NCI-H2227 (cell line): ENCODE results near the gene APOO.
"Not testable (repeated sequence)": the region's sequence is repeated elsewhere in the genome, so short reads cannot be mapped to it uniquely, and the experiment has no call there.

ENCODE experiments used
- DNase-seq: peaks from one replicate; lab custom pipeline; 2025; ENCODE audit not compliant: unreplicated experiment; lab: John Stamatoyannopoulos, UW

Gene APOO

DNA sequence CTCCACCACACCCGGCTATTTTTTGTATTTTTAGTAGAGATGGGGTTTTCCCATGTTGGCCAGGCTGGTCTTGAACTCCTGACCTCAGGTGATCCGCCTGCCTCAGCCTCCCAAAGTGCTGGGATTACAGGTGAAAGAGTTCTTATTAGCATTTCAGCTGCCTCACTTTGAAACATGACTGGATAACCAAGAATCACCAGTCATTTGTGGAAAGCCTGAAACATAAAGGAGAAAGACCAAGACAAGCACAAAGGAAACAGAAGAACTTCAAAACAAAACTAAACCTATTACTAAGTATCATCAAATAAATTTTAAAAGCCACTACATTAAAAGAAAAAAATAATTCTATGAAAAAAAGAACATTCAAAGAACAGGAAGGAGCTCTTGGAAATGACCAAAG is 45.8 kb downstream of the APOO start:
- not testable (repeated sequence) for DNase-seq

DNA sequence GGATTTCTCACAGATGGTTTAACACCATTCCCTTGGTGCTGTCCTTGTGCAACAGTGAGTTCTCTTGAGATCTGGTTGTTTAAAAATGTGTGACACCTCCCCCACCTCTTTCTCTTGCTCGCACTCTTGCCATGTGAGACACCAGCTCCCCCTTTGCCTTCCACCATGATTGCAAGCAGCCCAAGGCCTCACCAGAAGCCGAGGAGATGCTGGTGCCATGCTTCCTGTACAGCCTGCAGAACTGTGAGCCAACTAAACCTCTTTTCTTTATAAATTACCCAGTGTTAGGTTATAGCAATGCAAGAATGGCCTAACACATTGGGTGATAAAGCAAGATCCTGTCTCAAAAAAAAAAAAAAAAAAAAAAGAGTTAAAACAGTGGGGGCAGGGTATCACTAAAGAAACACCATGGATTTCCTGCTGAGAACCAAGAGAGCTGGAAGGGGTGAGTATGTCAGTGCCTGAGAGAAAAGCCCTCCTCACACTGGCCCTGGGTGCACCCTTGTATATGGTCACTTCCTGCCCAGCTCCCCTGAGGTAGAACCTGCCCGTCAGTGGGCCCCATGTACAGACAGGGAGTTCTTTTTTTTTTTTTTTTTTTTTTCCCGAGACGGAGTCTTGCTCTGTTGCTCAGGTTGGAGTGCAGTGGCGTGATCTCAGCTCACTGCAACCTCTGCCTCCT is 46.4 kb downstream of the APOO start:
- no peak for DNase-seq

DNA sequence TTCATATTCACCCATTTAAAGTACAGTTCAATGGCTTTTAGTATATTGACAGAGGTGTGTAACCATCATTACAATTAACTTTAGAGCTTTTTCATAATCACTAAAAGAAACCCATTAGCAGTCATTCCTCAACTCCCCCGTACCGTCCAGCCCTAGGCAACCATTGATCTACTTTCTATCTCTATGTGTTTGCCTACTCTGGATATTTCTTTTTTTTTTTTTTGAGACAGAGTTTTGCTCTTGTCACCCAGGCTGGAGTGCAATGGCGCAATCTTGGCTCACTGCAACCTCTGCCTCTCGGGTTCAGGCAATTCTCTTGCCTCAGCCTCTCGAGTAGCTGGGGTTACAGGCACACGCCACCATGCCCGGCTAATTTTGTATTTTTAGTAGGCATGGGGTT is 48.5 kb downstream of the APOO start:
- DNase-seq = not testable (repeated sequence)

DNA sequence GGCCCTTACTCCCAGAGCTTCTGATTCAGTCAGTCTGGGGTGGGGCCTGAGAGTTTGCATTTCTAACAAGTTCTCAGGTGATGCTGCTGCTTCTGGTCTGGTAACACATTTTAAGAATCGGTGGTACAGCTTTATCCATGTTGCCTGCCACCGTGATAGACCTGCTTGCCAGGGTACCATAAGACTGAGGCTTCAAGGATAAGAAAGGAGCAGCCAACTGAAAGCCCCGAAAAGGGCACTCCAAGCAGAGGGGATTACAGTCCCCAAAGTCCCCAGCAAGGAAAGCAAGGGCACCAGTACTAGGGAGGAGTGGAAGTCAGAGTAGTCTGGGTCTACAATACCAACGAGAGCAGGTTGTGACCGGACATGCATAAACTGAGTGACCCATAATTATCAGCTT is 49.8 kb downstream of the APOO start:
- DNase-seq = no peak

DNA sequence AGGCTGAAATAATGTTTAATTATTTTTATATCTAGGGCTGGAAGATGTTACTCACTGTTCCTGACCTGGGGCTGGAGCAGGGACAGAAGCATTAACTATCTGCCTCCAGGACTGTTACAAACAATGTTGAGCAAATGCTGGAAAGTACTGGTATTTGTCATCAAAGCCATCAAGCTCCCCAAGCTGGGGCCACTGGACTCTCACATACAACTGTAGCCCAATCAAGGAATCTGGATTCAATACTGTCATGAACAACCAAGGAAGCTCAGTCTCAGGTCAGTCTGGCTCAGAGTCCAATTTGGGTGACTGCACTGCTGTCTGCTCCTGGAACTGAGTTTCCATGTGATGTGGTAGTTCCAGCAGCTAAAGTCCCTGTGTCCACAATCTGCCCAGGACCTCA is 50.4 kb downstream of the APOO start:
- DNase-seq = no peak

DNA sequence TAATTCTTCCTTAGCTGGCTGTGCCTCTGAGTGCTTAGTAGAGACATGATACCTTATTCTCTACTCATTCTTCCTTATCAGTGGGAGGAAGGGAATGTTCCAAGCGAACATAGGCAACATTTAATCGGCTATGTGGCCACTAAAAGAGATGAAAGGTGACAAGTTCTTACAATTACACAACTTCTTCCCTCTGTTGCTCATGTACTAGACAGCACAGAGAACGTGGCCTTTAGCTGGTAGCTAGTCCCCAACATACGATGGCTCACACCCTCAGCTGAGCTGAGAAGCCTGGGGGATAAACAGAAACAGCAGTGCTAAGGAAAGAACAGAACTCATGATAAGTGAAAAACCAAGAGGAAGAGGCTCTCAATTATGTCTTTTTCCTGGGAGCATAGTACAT is 52.2 kb downstream of the APOO start:
- DNase-seq = no peak

DNA sequence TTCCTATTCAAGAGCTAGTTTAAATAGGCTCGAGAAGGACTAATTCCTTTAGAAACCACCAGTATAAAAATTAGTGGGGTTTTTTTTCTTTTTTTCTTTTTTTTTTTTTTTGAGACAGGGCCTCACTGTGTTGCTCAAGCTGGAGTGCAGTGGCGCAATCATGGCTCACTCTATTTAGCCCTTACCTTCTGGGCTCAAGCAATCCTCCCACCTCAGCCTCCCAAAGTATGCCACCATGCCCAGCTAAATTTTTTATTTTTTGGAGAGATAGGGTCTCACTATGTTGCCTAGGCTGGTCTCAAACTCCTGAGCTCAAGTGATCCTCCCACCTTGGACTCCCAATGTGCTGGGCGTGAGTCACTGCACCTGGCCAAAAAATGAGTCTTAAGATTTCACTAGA is 52.8 kb downstream of the APOO start:
- DNase-seq = no peak

DNA sequence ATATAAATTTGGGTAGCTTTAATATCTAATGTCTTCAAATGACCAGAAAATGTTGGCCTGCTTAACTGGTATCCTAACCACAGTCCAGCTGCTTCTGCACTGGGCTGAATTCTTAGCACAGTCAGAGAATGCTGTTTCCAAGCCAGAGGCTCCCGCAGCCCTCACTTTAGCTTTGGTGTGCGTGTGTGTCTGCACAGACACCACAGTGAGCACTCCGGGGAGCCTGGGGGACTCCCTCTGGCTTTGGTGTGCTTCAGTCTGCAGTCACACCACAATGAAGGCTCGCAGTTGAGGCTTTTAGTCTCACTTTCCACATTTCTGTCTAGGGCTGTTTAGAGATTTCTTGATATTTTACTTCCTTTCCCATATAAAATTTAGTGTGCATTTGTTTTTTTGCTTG is 53.6 kb downstream of the APOO start:
- DNase-seq = no peak

DNA sequence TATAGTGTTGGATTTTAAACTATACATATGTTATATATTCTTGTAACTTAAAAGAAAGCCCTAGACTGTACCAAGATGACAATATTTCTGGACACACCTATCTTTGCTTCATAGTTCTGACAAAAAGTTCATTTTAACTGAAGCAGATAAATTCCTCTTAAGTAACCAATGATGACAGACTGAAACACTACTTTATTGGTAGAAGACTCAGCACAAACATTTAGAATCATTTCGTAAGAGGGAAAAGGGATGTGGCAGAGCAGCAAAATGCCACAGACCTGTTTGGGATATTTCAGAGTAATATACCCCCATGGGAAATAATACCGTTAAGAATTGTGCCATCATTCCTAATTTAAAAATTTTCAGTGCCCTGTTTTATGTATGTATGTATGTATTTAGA is 56.2 kb downstream of the APOO start:
- DNase-seq = no peak

DNA sequence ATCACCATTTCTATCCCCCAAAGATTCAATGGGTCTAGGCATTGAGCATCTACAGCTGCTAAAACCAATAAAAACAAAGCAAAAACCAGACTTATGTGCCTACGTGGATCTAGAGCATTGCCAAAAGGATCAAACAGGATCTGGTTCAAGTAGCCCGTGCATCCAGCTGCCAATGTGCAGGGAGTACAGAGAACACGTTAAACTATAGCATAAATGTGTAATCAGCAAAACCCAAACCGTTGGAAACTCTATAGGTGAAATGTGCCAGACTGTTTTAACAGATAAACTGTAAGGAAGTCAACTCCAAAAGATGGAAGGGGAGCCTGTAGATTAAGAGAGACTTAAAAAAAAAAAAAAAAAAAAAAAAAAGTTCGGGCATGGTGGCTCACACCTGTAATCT is 58.5 kb downstream of the APOO start:
- no peak for DNase-seq

DNA sequence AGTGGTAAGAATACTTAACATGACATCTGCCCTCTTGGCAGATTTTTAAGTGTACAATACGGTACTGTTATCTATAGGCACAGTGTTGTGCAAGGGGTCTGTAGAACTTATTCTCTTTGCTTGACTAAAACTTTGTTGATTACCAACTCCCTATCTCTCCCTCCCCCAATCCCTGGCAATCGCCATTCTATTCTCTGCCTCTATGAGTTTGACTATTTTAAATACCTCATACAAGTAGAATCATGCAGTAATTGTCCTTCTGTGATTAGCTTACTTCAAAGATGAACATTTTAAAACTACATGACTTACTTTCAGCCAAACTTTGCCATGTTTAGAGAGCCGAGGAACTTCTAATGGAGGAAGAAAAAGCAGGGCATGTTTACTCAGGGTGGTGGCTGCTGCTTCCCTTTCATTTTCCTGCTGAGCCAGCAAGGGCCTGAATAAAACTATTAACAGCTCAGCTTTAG is 62.4 kb downstream of the APOO start:
- no peak for DNase-seq

DNA sequence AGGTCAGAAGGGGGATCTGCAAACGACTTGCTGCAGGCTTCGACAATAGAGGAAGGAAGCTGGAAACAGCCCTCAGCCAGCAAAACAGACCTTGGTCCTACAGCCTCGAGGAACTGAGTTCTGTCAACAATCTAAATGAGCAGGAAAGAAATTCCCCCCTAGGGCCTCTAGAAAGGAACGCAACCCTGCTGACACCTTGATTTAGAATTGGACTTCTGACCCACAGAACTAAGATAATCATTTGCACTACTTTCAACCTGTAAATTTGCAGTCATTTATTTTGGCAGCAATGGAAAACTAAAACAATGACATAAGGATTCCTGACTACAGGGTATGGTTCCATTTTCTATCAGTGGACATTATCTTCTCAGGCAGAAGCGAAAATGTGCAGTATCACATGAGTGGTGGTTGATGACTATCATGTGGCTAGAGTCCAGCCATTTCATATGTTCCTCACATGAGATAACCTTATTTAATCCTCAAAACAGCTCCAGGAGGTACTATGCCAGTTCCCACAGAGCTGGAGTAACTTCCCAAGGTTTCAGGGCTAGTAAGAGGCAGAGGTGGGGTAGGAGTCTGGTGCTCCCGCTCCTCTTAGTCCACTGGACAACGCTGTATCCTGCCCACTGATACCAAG is 63.1 kb downstream of the APOO start:
- DNase-seq = no peak

DNA sequence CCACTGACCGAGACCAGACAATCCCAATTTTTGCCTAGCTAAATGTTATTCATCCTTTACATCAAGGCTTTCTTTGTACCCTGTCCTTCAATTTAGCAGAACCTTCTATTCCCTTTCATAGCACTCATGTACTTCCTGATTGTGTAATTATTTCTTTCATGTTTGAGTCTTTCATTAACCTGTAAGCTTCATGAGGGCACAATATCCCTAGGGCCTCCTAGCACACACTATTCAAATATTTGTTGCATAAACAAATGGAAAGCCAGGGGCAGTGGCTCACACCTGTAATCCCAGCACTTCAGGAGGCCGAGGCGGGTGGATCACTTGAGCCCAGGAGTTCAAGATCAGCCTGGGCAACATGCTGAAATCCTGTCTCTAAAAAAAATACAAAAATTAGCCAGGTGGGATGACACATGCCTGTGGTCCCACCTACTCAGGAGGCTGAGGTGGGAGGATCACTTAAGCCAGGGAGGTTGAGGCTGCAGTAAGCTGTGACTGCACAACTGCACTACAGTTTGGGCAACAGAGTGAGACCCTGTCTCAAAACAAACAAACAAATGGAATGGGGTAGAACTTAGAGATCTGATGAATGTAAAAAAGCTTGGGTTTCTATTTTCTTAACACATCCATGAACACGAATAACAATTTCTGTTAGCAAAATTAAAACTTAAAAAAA is 65.8 kb downstream of the APOO start:
- no peak for DNase-seq

DNA sequence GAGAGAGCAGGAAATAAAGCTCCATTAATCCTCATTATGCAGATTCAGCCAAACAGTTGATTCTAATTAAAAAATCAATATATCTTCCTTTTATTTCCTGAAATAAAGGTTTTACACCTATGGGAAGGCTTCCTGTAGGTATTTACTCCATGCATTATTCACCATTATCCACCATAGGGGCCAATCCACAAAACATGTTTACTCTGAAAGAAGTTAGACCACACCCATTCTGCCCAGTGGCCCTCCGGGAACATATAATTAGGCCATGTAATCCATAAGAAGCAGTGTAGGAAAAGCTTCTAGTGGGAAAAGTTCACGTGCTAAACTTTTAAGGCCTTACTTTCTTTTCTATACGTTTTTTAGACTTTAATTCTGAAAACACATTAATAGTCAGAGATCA is 67.1 kb downstream of the APOO start:
- peak; percentile 32 for DNase-seq

DNA sequence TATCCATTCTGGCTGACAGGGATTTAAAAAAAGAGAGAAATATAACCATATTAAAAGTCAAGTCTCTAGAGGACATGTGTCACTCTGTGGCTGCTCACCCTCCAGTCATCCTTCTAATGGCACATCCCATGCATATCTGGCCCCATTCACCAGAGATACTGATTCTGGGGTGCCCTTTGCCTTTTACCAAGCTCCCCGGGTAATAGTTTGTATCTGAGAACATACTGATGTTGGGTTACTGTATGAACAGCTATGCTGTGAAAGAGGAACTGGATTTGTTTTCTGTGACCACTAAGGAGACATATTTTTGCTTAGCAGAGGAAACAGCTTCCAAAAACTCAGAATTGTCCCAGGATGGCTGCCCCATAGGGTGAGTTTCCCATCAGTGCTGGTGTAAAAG is 68.8 kb downstream of the APOO start:
- DNase-seq = no peak

DNA sequence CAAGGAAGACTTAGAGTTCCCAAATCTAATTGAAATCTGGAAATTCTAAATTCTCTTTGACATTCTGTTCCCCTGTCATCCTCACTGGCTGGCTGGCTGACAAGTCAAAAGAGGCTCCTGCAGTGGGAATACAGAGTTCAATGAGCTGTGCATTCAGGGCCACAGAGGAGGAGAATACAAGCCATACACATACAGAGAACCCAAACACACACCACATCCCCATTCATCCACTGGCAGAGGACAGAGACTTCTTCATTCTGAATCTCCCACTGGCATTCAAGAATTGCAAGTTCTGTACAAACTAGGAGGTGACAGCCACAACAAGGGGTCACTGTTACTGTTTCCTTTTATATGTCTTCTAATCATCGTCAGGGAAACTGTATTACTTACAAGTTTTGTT is 75.0 kb downstream of the APOO start:
- DNase-seq = no peak

DNA sequence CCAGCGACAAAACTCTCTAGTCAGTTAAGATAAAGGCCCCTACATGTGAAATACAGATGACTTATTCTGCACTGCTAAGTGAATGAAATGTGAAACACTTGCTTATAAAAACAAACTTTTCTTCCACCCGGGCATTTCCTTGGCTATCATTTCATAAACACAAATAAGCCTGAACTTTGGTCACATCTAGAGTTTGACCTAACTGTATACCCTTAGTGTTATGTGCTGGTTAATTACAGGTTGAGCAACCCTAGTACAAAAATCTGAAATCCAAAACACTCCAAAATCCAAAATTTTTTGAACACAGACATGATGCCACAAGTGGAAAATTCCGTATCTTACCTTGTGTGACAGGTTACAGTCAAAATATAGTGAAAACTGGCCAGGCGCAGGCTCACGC is 78.9 kb downstream of the APOO start:
- no peak for DNase-seq

DNA sequence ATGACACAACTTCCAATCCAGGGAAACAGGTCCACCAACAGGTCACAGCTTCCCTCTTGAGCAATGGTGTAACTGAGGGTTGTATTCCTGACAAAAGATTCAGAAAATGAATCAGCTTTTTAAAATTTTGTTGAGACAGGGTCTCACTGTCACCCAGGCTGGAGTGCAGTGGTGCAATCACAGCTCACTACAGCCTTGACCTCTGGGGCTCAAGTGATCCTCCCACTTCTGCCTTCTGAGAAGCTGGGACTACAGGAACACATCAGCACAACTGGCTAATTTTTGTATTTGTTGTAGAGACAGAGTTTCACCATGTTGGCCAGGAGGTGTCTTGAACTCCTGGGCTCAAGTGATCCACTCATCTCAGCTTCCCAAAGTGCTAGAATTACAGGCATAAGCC is 81.1 kb downstream of the APOO start:
- no peak for DNase-seq

DNA sequence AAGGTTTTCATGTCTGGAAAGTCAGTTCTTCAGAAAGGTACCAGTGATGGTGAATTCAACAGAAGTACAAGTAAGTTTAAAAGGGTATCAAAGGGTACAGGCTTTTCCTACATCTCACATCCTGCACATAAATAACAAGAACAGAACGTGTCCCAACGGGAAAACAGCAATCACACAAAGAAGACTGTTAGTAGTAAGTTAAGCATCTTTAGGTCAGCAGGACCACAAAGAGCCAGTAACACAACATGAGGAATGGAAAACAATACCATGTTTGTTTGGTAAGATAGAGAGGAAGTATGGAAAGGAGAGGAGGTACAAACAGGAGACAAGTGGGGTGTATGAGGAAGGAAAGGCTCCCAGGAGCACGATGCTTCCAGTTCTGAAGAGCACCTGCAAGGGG is 81.5 kb downstream of the APOO start:
- DNase-seq = no peak

DNA sequence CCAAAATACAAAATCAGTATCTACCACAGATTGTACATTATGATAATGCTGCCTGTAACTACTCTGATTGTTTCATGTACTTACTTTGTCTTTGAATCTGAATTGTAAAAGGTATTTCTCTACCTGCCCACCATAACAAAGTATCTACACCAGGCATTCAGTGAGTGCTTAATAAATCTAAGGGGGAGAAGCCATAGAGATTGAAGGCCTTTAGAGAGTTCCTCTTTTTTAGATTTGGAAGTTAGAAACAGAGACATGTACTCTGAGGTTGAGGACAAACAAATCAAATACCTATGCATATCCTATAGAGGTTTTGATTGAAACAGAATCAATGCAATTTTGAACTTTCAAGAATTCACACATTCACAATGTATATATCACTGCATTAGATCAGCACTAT is 82.1 kb downstream of the APOO start:
- DNase-seq = no peak

DNA sequence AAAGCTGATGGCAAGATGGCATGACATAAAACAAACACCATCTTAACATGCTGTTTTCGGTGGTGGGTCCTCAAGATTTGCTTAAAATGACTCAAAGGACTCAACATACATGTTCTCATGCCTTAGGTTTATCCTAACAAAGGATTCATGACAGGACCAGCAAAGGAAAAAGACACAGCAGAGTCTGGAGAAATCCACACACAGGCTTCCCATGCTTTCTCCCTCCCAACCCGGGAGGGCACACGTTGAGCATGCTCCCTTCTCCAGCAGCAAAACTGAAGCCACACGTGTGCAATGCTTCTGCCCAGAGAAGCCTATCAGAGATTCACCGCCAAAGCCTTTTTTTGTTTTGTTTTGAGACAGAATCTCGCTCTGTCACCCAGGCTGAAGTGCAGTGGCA is 84.9 kb downstream of the APOO start:
- no peak for DNase-seq

DNA sequence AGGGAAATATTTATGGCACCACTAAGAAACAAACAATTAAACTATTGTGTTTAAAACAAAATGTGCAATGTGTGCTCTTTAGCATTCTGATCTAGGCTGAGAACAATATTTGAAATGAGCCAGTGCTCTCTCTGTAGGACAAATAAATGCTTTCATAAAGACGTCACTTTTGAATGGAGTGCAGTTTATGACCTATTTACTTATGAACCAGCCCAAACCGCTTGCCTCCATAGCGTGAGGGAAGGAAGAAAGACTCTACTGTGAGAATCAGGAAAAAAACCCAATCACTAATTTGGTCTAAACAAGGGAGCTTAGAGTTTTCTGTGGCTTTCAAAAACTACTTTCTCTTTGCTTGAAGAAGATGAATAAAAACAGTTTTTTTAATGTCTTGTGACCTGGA is 85.3 kb downstream of the APOO start:
- DNase-seq = peak; percentile 18

DNA sequence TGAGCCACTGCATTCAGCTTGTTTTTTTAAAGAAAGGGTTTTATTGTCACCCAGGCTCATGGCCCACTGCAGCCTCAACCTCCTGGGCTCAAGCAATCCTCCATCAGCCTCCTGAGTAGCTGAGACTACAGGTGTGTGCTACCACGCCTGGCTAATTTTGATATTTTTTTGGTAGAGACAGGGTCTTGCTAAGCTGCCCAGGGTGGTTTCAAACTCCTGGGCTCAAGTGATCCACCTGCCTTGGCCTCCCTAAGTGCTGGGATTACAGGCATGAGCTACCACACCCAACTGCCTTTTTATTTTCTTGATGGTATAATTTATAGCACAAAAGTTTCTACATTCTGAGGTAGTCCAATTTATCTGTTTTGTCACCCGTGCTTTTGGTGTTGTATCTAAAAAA is 85.9 kb downstream of the APOO start:
- DNase-seq = no peak
